ENCODE data around the gene POSTN. TPM values are rescaled to one million over a fixed set of nuclear protein-coding genes. Genes with fewer than 3 reads are reported as not detected.

POSTN gene
- total and polyA plus RNA-seq, 2 of the 4 experiments (the other 2 are of a cell fraction) = 32.6 to 44.7 TPM

GRCh38 chr13:37587236-37587635, 11.3 kb downstream of the POSTN start:
- 100% methylated on average over 1 of the region's 2 CpGs; no CpG with 5 or more reads in 1 of the 2 experiments for WGBS, 2 experiments (ENCODE audit: extremely low coverage in 2 of 2, insufficient read length in 1 of 2)
- no peak overlapping the region for H2AK5ac ChIP-seq (ENCODE audit: low read depth, low read length)
- no peak overlapping the region for H4K5ac ChIP-seq (ENCODE audit: low read depth, low read length)
- H3K23ac ChIP-seq (ENCODE audit: low read depth, low read length) = no peak overlapping the region
- POLR2A ChIA-PET (ENCODE audit: unreplicated experiment) = no interaction called here
- H2AFZ ChIP-seq (replicated peaks; ENCODE audit: low read length, poor library complexity) = no peak overlapping the region
- H3K79me1 ChIP-seq (ENCODE audit: low read depth in 1 of 2, low read length in 2 of 2) = no peaks in the 10 kb centered on the region
- H3K4me3 ChIP-seq (ENCODE audit: insufficient read depth, low read depth, low read length) = no peak overlapping the region
- ATAC-seq (ENCODE audit: low read depth) (no peak), DNase-seq (no peak)
- no peak overlapping the region for H3K4me2 ChIP-seq (ENCODE audit: low read depth, low read length)
- H3K27me3 ChIP-seq (ENCODE audit: control insufficient read depth, insufficient read depth, low read length) = no peaks in the 10 kb centered on the region
- no peak overlapping the region for H2BK120ac ChIP-seq (ENCODE audit: low read depth, low read length)
- in situ Hi-C loops (cut with MboI; ENCODE audit: low sequenced_read_pairs) = no loop called here
- no peak overlapping the region for H4K91ac ChIP-seq (ENCODE audit: insufficient read depth, low read depth, low read length)
- no peak for TF ChIP-seq CEBPB (IDR thresholded peaks at IDR 0.05; ENCODE audit: low read depth, low read length)
- no peak for TF ChIP-seq MAFK (IDR thresholded peaks at IDR 0.05; ENCODE audit: low read depth, low read length)
- no peak overlapping the region for H2BK5ac ChIP-seq (ENCODE audit: low read depth, low read length, poor library complexity, severe bottlenecking)
- CTCF ChIA-PET = no interaction called here
- intact Hi-C loops (cut with micrococcal nuclease) = no loop called here
- H3K56ac ChIP-seq (ENCODE audit: extremely low read depth, insufficient read depth, low read length) = no peak overlapping the region
- no peaks in the 10 kb centered on the region for H3K36me3 ChIP-seq (ENCODE audit: control insufficient read depth, insufficient read depth, low read length)
- no peak overlapping the region for H2BK15ac ChIP-seq (ENCODE audit: low read depth, low read length)
- H2AK9ac ChIP-seq (replicated peaks; ENCODE audit: low read depth, low read length, poor library complexity) = no peak overlapping the region
- H3K14ac ChIP-seq (replicated peaks; ENCODE audit: low read depth, low read length) = no peak overlapping the region
- dilution Hi-C loops (cut with HindIII; ENCODE audit: low sequenced_read_pairs, unreplicated experiment) = no loop called here
- H3K9ac ChIP-seq (ENCODE audit: low read depth, low read length) = no peak overlapping the region
- no peak overlapping the region for H3K4ac ChIP-seq (ENCODE audit: low read depth, low read length)
- H4K8ac ChIP-seq (ENCODE audit: low read depth in 2 of 2, low read length in 2 of 2) = no peak overlapping the region
- BruUV-seq (replicated peaks) = no TSS peak
- H3K9me3 ChIP-seq (ENCODE audit: control insufficient read depth, insufficient read depth, low read length) = no peaks in the 10 kb centered on the region
- no peaks in the 10 kb centered on the region for H3K9me1 ChIP-seq (ENCODE audit: insufficient read depth, low read length)
- H2BK20ac ChIP-seq (ENCODE audit: low read depth, low read length) = no peak overlapping the region
- H3K27ac ChIP-seq (ENCODE audit: insufficient read depth, low read length) = no peak overlapping the region
- H3K4me1 ChIP-seq (ENCODE audit: control insufficient read depth, insufficient read depth, low read length) = no peaks in the 10 kb centered on the region
- H3K18ac ChIP-seq (ENCODE audit: low read depth, low read length) = no peak overlapping the region
- H4K20me1 ChIP-seq (ENCODE audit: insufficient read depth, low read length) = no peaks in the 10 kb centered on the region
